ENCODE data around the gene LRCH1. TPM values are rescaled to one million over a fixed set of nuclear protein-coding genes. Genes with fewer than 3 reads are reported as not detected.

The LRCH1 gene
- total and polyA plus RNA-seq, 8 donors = 2.0 to 10.5 (median 3.8) TPM

GRCh38 chr13:46530084-46530935, 22.7 kb upstream of the LRCH1 start:
- Histone ChIP-seq H3K27me3 (no peaks in the 10 kb centered on the region), H3K4me1 (no peaks in the 10 kb centered on the region), H3K36me3 (no peaks in the 10 kb centered on the region), H3K27ac (no peak overlapping the region), H3K9me3 (no peaks in the 10 kb centered on the region), H3K4me3 (no peak overlapping the region)
- ATAC-seq (peak in 1 of 4 donors; percentile 23), DNase-seq (no peak), FAIRE-seq (no peak)
- WGBS, 2 donors = 67 to 70% methylated on average over 3 of the region's 4 CpGs
- intact Hi-C loops (cut with DNase I) = no loop called here
- no peak for TF ChIP-seq CTCF (IDR thresholded peaks at IDR 0.05)

- DNase-seq = no peak
- WGBS, 2 donors = 63 to 73% methylated on average over 3 of the region's 3 CpGs
- Histone ChIP-seq H3K36me3 (no peaks in the 10 kb centered on the region), H3K9me3 (no peaks in the 10 kb centered on the region), H3K4me1 (no peaks in the 10 kb centered on the region), H3K27me3 (no peaks in the 10 kb centered on the region), H3K4me3 (no peak overlapping the region), H3K27ac (no peak overlapping the region)
- intact Hi-C loops (cut with DNase I) = no loop called here
- no peak for TF ChIP-seq CTCF (IDR thresholded peaks at IDR 0.05)
- no peak for ATAC-seq
- FAIRE-seq = no peak
These were observed 21.0 kb upstream of the LRCH1 start for GRCh38 chr13:46531953-46532352.

GRCh38 chr13:46535002-46535401, 18.0 kb upstream of the LRCH1 start:
- 93 to 95% methylated on average over 4 of the region's 4 CpGs for WGBS, 2 donors
- Histone ChIP-seq H3K9me3 (no peaks in the 10 kb centered on the region), H3K4me1 (no peaks in the 10 kb centered on the region), H3K4me3 (no peak overlapping the region), H3K36me3 (no peaks in the 10 kb centered on the region), H3K27me3 (no peaks in the 10 kb centered on the region), H3K27ac (no peak overlapping the region)
- no peak for TF ChIP-seq CTCF (IDR thresholded peaks at IDR 0.05)
- ATAC-seq (no peak), FAIRE-seq (no peak), DNase-seq (no peak)
- intact Hi-C loops (cut with DNase I) = no loop called here

GRCh38 chr13:46535825-46536224, 17.1 kb upstream of the LRCH1 start:
- ATAC-seq (no peak), FAIRE-seq (no peak), DNase-seq (no peak)
- H3K4me1 ChIP-seq = no peaks in the 10 kb centered on the region
- no peak overlapping the region for H3K27ac ChIP-seq
- 96% methylated on average over 1 of the region's 1 CpG for WGBS, 2 donors
- intact Hi-C loops (cut with DNase I) = no loop called here
- H3K4me3 ChIP-seq = no peak overlapping the region
- H3K36me3 ChIP-seq = no peaks in the 10 kb centered on the region
- TF ChIP-seq CTCF (IDR thresholded peaks at IDR 0.05) = no peak
- no peaks in the 10 kb centered on the region for H3K27me3 ChIP-seq
- H3K9me3 ChIP-seq = no peaks in the 10 kb centered on the region

GRCh38 chr13:46536341-46536740, 16.6 kb upstream of the LRCH1 start:
- Histone ChIP-seq H3K4me1 (no peaks in the 10 kb centered on the region), H3K4me3 (no peak overlapping the region), H3K36me3 (no peaks in the 10 kb centered on the region), H3K27ac (no peak overlapping the region), H3K9me3 (no peaks in the 10 kb centered on the region), H3K27me3 (no peaks in the 10 kb centered on the region)
- ATAC-seq (no peak), FAIRE-seq (no peak), DNase-seq (no peak)
- intact Hi-C loops (cut with DNase I) = no loop called here
- no peak for TF ChIP-seq CTCF (IDR thresholded peaks at IDR 0.05)
- 87% methylated on average over 2 of the region's 2 CpGs for WGBS, 2 donors

All from pancreas (tissue), 10 donors.